Ascending aorta (tissue), 2 donors: Measurements from ENCODE around the gene ARMCX4. TPM values are rescaled to one million over a fixed set of nuclear protein-coding genes. Genes with fewer than 3 reads are reported as not detected.

ENCODE experiments used
- DNase-seq, 2 donors: peaks; one replicate each; pipeline ENCODE4 v3.0.0-alpha.2; 2019; ENCODE audit warnings: low spot score in 2 of 2
- H3K27ac ChIP-seq, 2 donors: fragments of 200-600 bp; sonication (generic); one replicate each; pipeline ENCODE4 v1.5.1; 2016 to 2017; ENCODE audit warnings: mild to moderate bottlenecking in 1 of 2
- H3K27me3 ChIP-seq: fragments of 200-600 bp; sonication (generic); one replicate; pipeline ENCODE4 v1.5.1; 2017
- H3K36me3 ChIP-seq, 2 donors: fragments of 200-600 bp; sonication (generic); one replicate each; pipeline ENCODE4 v1.5.1; 2016
- H3K4me1 ChIP-seq, 2 donors: fragments of 200-600 bp; sonication (generic); one replicate each; pipeline ENCODE4 v1.5.1; 2016 to 2017; ENCODE audit warnings: mild to moderate bottlenecking in 1 of 2
- H3K4me3 ChIP-seq, 2 donors: fragments of 200-600 bp; sonication (generic); one replicate each; pipeline ENCODE4 v1.5.1; 2016 to 2017; ENCODE audit warnings: mild to moderate bottlenecking in 1 of 2
- H3K9me3 ChIP-seq, 2 donors: fragments of 200-600 bp; sonication (generic); one replicate each; pipeline ENCODE4 v1.5.1; 2016
- CTCF ChIP-seq, 3 experiments: fragments of 200-600 bp in 2 of 3; fragments of 450-650 bp in 1 of 3; sonication (generic) in 2 of 3; IDR thresholded peaks; one replicate each; pipeline ENCODE4 v1.5.1; 2016 to 2019; ENCODE audit warnings: antibody characterized with exemption in 3 of 3, mild to moderate bottlenecking in 1 of 3, moderate library complexity in 1 of 3
- intact Hi-C: fragments of 100-400 bp; cut with DNase I; formaldehyde crosslinking; loops from one replicate; pipeline ENCODE4 v1.15.1; 2023
- total RNA-seq: library from RNA; depleted of rRNA; stranded (reverse); fragments of >200 nt; gene quantifications from one replicate; pipeline ENCODE4 v1.1.0, GENCODE V29; 2016

ARMCX4 gene
- total RNA-seq, 1 donor from 2014 or later = 7.3 TPM

- Histone ChIP-seq H3K4me1 (no peaks in the 10 kb centered on the region), H3K36me3 (peaks cover 0 to 14% of the 10 kb centered on the region in 2 donors), H3K9me3 (no peaks in the 10 kb centered on the region), H3K27me3 (no peaks in the 10 kb centered on the region), H3K27ac (no peak overlapping the region), H3K4me3 (no peak overlapping the region)
- intact Hi-C loops = no loop called here
- TF ChIP-seq CTCF (IDR thresholded peaks at IDR 0.05) = no peak
- no peak for DNase-seq
Observed at GRCh38 chrX:101507986-101508385, 22.7 kb downstream of the ARMCX4 start.

GRCh38 chrX:101530944-101531343 is 45.7 kb downstream of the ARMCX4 start:
- no peak for DNase-seq
- Histone ChIP-seq H3K4me3 (no peak overlapping the region), H3K27ac (no peak overlapping the region), H3K9me3 (no peaks in the 10 kb centered on the region), H3K4me1 (no peaks in the 10 kb centered on the region), H3K27me3 (no peaks in the 10 kb centered on the region), H3K36me3 (no peaks in the 10 kb centered on the region)
- intact Hi-C loops = no loop called here
- TF ChIP-seq CTCF (IDR thresholded peaks at IDR 0.05) = no peak

Other genes starting within 250 kb of the ARMCX4 start
- gene TAF7L, start 194.1 kb upstream of the ARMCX4 start, total RNA-seq = not detected
- gene TIMM8A, start 136.7 kb upstream of the ARMCX4 start, total RNA-seq = not detected
- 0.64 TPM for gene BTK, start 99.3 kb upstream of the ARMCX4 start, total RNA-seq
- gene RPL36A, start 94.4 kb upstream of the ARMCX4 start, total RNA-seq = 822 TPM
- gene GLA, start 77.5 kb upstream of the ARMCX4 start, total RNA-seq = 9.0 TPM
- 21.4 TPM for gene HNRNPH2, start 77.2 kb upstream of the ARMCX4 start, total RNA-seq
- 9.2 TPM for gene ARMCX1, start 65.1 kb downstream of the ARMCX4 start, total RNA-seq
- 9.4 TPM for gene ARMCX6, start 132.5 kb downstream of the ARMCX4 start, total RNA-seq
- 12.3 TPM for gene ARMCX3, start 137.7 kb downstream of the ARMCX4 start, total RNA-seq
- gene ARMCX2, start 174.4 kb downstream of the ARMCX4 start, total RNA-seq = 9.7 TPM